ENCODE data around the gene RRP8. TPM values are rescaled to one million over a fixed set of nuclear protein-coding genes. Genes with fewer than 3 reads are reported as not detected.

RRP8 gene
- total and polyA plus RNA-seq, 10 donors: 17.0 to 28.4 (median 23.6) TPM

DNA sequence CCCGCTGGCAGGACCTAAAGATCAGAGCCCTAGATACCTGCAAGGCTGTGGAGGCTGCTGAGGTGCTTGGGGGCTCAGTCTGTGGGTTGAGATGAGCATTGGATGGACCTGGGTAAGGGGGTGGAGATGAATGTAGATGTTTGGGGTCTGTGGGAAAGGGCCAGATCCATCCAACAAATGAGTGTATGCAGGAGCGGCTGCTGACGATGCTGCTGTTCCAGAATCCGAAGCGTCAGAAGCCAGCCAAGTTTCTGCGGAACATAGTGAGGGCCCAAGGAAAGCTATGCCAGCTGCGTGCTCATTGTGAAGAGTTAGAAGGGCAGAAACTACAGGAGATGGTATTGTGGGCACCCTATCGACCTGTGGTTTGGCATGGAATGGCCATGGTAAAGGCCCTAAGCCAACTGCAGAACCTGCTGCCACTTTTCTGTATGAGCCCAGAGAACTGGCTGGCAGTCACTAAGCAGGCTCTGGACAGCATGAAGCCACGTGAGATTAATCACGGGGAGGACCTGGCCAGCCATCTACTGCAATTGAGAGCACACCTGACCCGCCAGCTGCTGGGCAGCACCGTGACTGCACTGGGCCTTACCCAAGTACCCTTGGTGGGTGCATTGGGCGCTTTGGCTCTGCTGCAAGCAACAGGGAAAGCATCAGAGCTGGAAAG lies 36.6 kb downstream of the RRP8 start:
- no peak overlapping the region for H3K4me3 ChIP-seq
- no peak overlapping the region for H3K27ac ChIP-seq
- DNase-seq: peak; percentile 54
- 89 to 95% (median 92%) methylated on average over 9 to 13 of the region's 13 CpGs for WGBS, 5 donors
- peaks cover 0 to 19% (median 8%) of the 10 kb centered on the region in 6 donors for H3K4me1 ChIP-seq
- no peaks in the 10 kb centered on the region for H3K27me3 ChIP-seq (replicated peaks in 1 of 7)
- peaks cover 0 to 40% (median 0%) of the 10 kb centered on the region in 6 donors for H3K36me3 ChIP-seq
- intact Hi-C loops (cut with DNase I; ENCODE audit: low total_unique reads): no loop called here
- no peaks in the 10 kb centered on the region for H3K9me3 ChIP-seq
- no peak for TF ChIP-seq CTCF (IDR thresholded peaks at IDR 0.05 in 8 of 11, conservative IDR thresholded peaks at IDR 0.05 in 3 of 11)
- TF ChIP-seq POLR2AphosphoS5 (IDR thresholded peaks at IDR 0.05): no peak
- no peak for TF ChIP-seq POLR2A (IDR thresholded peaks at IDR 0.05)

DNA sequence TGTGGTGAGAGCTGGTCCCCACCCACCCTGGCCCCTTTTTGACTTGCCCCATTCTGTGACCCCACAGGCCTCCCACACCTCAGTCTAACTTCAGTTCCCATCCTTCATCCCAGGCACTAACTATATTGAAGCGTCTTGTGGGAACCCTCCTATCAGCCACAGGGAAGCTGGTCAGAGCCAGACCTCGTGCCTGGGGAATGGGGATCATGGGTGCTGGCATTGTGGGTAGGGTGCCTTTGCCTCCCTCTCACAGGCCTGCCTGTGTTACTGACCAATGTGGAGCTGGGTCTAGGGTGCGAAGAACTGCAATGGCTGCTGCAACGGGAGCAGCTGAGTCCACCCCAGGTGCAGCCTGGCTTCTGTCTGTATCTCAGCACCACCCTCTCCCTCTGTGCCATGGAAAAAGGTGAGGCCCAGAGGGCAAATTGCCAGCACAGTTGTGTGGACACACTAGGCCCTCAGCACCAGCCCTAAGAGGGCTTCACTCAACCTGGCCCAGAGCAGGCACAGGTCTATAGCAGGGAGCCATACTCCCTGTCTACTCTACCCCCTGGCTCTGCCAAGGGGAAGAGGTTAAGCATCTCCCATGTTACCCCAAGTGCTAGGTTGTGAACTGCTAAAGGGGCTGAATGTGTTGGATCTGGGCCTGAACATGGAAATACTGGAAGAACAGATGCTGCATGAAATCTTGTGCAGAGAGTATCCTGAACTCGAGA lies 37.3 kb downstream of the RRP8 start:
- H3K36me3 ChIP-seq: peaks cover 0 to 39% (median 0%) of the 10 kb centered on the region in 6 donors
- H3K4me1 ChIP-seq: peaks cover 0 to 18% (median 8%) of the 10 kb centered on the region in 6 donors
- H3K4me3 ChIP-seq: no peak overlapping the region
- H3K27ac ChIP-seq: no peak overlapping the region
- DNase-seq: peak; percentile 44
- no peaks in the 10 kb centered on the region for H3K9me3 ChIP-seq
- no peaks in the 10 kb centered on the region for H3K27me3 ChIP-seq (replicated peaks in 1 of 7)
- WGBS, 5 donors: 93 to 95% (median 95%) methylated on average over 4 to 5 of the region's 5 CpGs
- intact Hi-C loops (cut with DNase I; ENCODE audit: low total_unique reads): no loop called here
- TF ChIP-seq POLR2A (IDR thresholded peaks at IDR 0.05) (no peak), CTCF (IDR thresholded peaks at IDR 0.05 in 8 of 11, conservative IDR thresholded peaks at IDR 0.05 in 3 of 11) (no peak), POLR2AphosphoS5 (IDR thresholded peaks at IDR 0.05) (no peak)

GRCh38 chr11:6565325-6565724 lies 38.1 kb downstream of the RRP8 start:
- Histone ChIP-seq H3K27me3 (replicated peaks in 1 of 7) (no peaks in the 10 kb centered on the region), H3K36me3 (peaks cover 0 to 31% (median 0%) of the 10 kb centered on the region in 6 donors), H3K9me3 (no peaks in the 10 kb centered on the region), H3K27ac (no peak overlapping the region), H3K4me3 (no peak overlapping the region), H3K4me1 (peaks cover 0 to 18% (median 8%) of the 10 kb centered on the region in 6 donors)
- WGBS, 5 donors: 68 to 94% (median 86%) methylated on average over 2 of the region's 2 CpGs
- DNase-seq: no peak
- intact Hi-C loops (cut with DNase I; ENCODE audit: low total_unique reads): no loop called here
- TF ChIP-seq POLR2A (IDR thresholded peaks at IDR 0.05) (no peak), CTCF (IDR thresholded peaks at IDR 0.05 in 8 of 11, conservative IDR thresholded peaks at IDR 0.05 in 3 of 11) (no peak), POLR2AphosphoS5 (IDR thresholded peaks at IDR 0.05) (no peak)

GRCh38 chr11:6563667-6564066 lies 39.7 kb downstream of the RRP8 start:
- DNase-seq: no peak
- Histone ChIP-seq H3K36me3 (peaks cover 0 to 34% (median 0%) of the 10 kb centered on the region in 6 donors), H3K9me3 (no peaks in the 10 kb centered on the region), H3K4me3 (no peak overlapping the region), H3K27ac (no peak overlapping the region), H3K27me3 (replicated peaks in 1 of 7) (no peaks in the 10 kb centered on the region), H3K4me1 (peaks cover 0 to 14% (median 7%) of the 10 kb centered on the region in 6 donors)
- WGBS, 5 donors: 77 to 88% (median 84%) methylated on average over 9 to 10 of the region's 10 CpGs
- intact Hi-C loops (cut with DNase I; ENCODE audit: low total_unique reads): no loop called here
- no peak for TF ChIP-seq POLR2A (IDR thresholded peaks at IDR 0.05)
- no peak for TF ChIP-seq CTCF (IDR thresholded peaks at IDR 0.05 in 8 of 11, conservative IDR thresholded peaks at IDR 0.05 in 3 of 11)
- TF ChIP-seq POLR2AphosphoS5 (IDR thresholded peaks at IDR 0.05): peak in 1 of 3 donors; percentile 26
